NB4 (cell line): ENCODE measurements around the gene TAS2R13.

ENCODE experiments used
- DNase-seq: peaks from one replicate; pipeline ENCODE4 v3.0.0; 2010; ENCODE audit warnings: low read depth
- H3K4me3 ChIP-seq: one replicate; pipeline ENCODE4 v1.5.1; 2011; ENCODE audit warnings: mild to moderate bottlenecking, low read depth, low read length, moderate library complexity
- CTCF ChIP-seq: IDR thresholded peaks from one replicate; pipeline ENCODE4 v1.5.1; 2012; ENCODE audit warnings: low read depth, low read length
- MYC ChIP-seq: IDR thresholded peaks from 2 replicates; pipeline ENCODE4 v1.6.1; 2011; ENCODE audit warnings: low read depth, low read length
- POLR2A ChIP-seq: IDR thresholded peaks from 2 replicates; pipeline ENCODE4 v1.6.1; 2011; ENCODE audit warnings: mild to moderate bottlenecking; ENCODE audit not compliant: insufficient read length; ENCODE audit errors: extremely low read depth
- TF ChIP-seq, protein P1 (sequence below): IDR thresholded peaks from 2 replicates; pipeline ENCODE4 v1.6.1; 2011; ENCODE audit warnings: low read depth, low read length

Gene TAS2R13

DNA sequence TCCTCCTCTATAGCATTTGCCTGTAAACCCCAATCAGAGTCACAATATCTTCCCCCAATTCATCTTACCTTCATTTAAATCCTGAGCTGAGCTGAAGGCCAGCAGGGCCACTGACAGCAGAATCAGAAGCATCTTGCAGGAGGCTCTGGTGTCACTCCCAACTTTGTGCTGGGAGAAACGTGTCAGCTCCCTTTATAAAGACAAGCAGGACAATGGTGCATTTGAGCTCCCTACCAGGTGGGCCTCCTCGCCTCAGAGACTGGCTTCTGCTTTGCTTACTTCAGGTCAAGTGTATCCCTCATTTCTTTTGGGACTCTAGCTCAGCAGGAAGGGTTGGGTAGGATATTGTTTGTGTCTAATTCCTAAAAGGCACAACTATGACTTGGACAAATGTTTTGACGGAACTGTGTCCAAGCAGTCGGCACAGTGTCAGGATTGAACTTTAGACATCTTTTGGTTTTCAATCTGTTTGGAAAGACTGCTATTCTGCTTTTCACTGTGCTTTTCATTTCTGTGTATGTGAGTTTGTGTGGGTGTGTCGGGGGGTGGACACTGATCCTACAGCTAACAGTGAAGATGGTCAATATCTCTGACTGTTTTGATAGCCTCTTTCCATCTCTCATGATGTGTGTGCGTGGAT is 25.2 kb downstream of the TAS2R13 start, which contains the start of gene PRH1:
Gene PRH1 (minus strand): TSS at position 170 of the 640 bp plus-strand sequence. CDS start 38 bp downstream, at position 132.
- no peak for DNase-seq
- TF ChIP-seq MYC = no peak
- TF ChIP-seq, protein P1, sequence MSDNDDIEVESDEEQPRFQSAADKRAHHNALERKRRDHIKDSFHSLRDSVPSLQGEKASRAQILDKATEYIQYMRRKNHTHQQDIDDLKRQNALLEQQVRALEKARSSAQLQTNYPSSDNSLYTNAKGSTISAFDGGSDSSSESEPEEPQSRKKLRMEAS = no peak
- H3K4me3 ChIP-seq = no peak within 1 kb of the TSS

DNA sequence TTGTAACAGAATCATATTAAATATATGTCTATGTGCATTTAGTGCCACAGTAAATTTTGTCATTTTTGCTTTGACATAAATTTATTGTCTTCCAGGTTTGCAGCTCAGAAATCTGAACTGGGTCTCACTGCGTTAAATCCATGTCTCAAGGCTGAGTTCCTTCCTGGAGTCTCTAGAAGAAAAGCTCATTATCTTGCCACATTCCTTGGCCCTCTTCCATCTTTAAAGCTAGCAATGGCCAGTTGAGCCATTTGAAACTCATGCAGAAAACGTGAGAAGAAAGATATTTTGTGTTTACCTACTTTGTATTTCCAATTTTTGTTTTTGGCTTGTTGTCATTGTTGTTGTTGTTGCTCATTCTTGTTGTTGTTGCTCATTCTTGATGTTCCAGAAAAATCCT is 36.0 kb downstream of the TAS2R13 start:
- DNase-seq = no peak
- no peak overlapping the region for H3K4me3 ChIP-seq
- TF ChIP-seq, protein P1 = no peak
- TF ChIP-seq MYC (no peak), POLR2A (no peak), CTCF (no peak)

- TF ChIP-seq POLR2A (no peak), MYC (no peak), CTCF (no peak)
- TF ChIP-seq, protein P1 = no peak
- no peak for DNase-seq
- no peak overlapping the region for H3K4me3 ChIP-seq
Measured at GRCh38 chr12:10867381-10867780, 42.0 kb downstream of the TAS2R13 start.

- no peak for DNase-seq
- TF ChIP-seq MYC (no peak), CTCF (no peak), POLR2A (no peak)
- TF ChIP-seq, protein P1 = no peak
- H3K4me3 ChIP-seq = no peak overlapping the region
Measured at GRCh38 chr12:10863512-10864218, 45.7 kb downstream of the TAS2R13 start.

GRCh38 chr12:10861366-10861765 is 48.0 kb downstream of the TAS2R13 start:
- no peak overlapping the region for H3K4me3 ChIP-seq
- no peak for DNase-seq

More at GRCh38 chr12:10861366-10861765, 48.0 kb downstream of the TAS2R13 start:
- TF ChIP-seq POLR2A (no peak), MYC (no peak), CTCF (no peak)
- TF ChIP-seq, protein P1 = no peak
